H1 (cell line): Measurements from ENCODE around the gene DCDC2C. TPM values are rescaled to one million over a fixed set of nuclear protein-coding genes. Genes with fewer than 3 reads are reported as not detected.

Source experiments
- CTCF ChIA-PET: fragments of 300-600 bp; sonication (Branson Sonifier 250); formaldehyde crosslinking; loops from one replicate; lab custom pipeline; 2021; ENCODE audit not compliant: partially characterized antibody; lab: Charles Lee
- POLR2A ChIA-PET: fragments of 300-600 bp; sonication (Branson Sonifier 250); formaldehyde crosslinking; loops from one replicate; lab custom pipeline; 2021; ENCODE audit warnings: inconsistent platforms; ENCODE audit not compliant: partially characterized antibody; lab: Charles Lee
- DNase-seq, 2 experiments: peaks; one replicate each; pipeline versions ENCODE4 v3.0.0 to v3.0.0-alpha.2; 2010 to 2022; ENCODE audit warnings: low spot score in 2 of 2, low read depth in 1 of 2, mixed read lengths in 1 of 2
- FAIRE-seq: peaks from 2 replicates; lab custom pipeline; 2011; peaks lifted over from hg19 to GRCh38; lab: Jason Lieb, UNC
- H2AFZ ChIP-seq: 2 replicates; pipeline ENCODE4 v1.8.1; 2012; ENCODE audit warnings: low read length, inconsistent platforms
- H2AK5ac ChIP-seq: 2 replicates; pipeline ENCODE4 v1.6.1; 2013; ENCODE audit warnings: low read depth, low read length
- H2BK120ac ChIP-seq: replicated peaks from 2 replicates; pipeline ENCODE3; 2013; ENCODE audit warnings: low read depth, low read length, inconsistent platforms
- H2BK12ac ChIP-seq: 2 replicates; pipeline ENCODE4 v1.6.1; 2013; ENCODE audit warnings: low read depth, low read length
- H2BK15ac ChIP-seq: 2 replicates; pipeline ENCODE4 v1.6.1; 2013; ENCODE audit warnings: low read length
- H2BK20ac ChIP-seq: 2 replicates; pipeline ENCODE4 v1.6.1; 2013; ENCODE audit warnings: low read length
- H2BK5ac ChIP-seq: 2 replicates; pipeline ENCODE4 v1.6.1; 2013; ENCODE audit warnings: low read depth, low read length
- H3K14ac ChIP-seq: 2 replicates; pipeline ENCODE4 v1.6.1; 2013; ENCODE audit warnings: inconsistent platforms; ENCODE audit not compliant: insufficient read length
- H3K18ac ChIP-seq: 2 replicates; pipeline ENCODE4 v1.6.1; 2013; ENCODE audit warnings: low read length; ENCODE audit errors: extremely low read depth
- H3K23ac ChIP-seq: 2 replicates; pipeline ENCODE4 v1.6.1; 2013; ENCODE audit warnings: inconsistent platforms; ENCODE audit not compliant: insufficient read length
- H3K23me2 ChIP-seq: 2 replicates; pipeline ENCODE4 v1.6.1; 2013; ENCODE audit warnings: low read depth, low read length
- H3K27ac ChIP-seq: 2 replicates; pipeline ENCODE4 v1.6.1; 2011; ENCODE audit warnings: low read depth, low read length, inconsistent platforms
- H3K27me3 ChIP-seq, 4 experiments: replicated peaks in 1 of 4; 1 replicate in 1 of 4; 2 replicates in 3 of 4; pipeline versions ENCODE4 v1.6.1 to v1.8.1; 2011 to 2013; ENCODE audit warnings: low read length in 3 of 4, mild to moderate bottlenecking in 3 of 4, inconsistent platforms in 2 of 4, mixed read lengths in 2 of 4, moderate library complexity in 1 of 4; ENCODE audit not compliant: control insufficient read depth in 3 of 4, insufficient read depth in 3 of 4; ENCODE audit errors: extremely low read depth in 1 of 4
- H3K36me3 ChIP-seq, 4 experiments: 2 replicates each; pipeline versions ENCODE4 v1.6.1 to v1.8.1; 2011 to 2013; ENCODE audit warnings: mild to moderate bottlenecking in 4 of 4, low read length in 3 of 4, moderate library complexity in 2 of 4, control low read depth in 1 of 4, inconsistent platforms in 1 of 4; ENCODE audit not compliant: insufficient read depth in 4 of 4, control insufficient read depth in 2 of 4
- H3K4ac ChIP-seq: replicated peaks from 2 replicates; pipeline ENCODE3; 2013; ENCODE audit warnings: low read length, low read depth, mixed read lengths, inconsistent platforms; ENCODE audit not compliant: insufficient read length
- H3K4me1 ChIP-seq, 4 experiments: replicated peaks in 1 of 4; 1 replicate in 1 of 4; 2 replicates in 3 of 4; pipeline versions ENCODE4 v1.6.1 to v1.8.1; 2011 to 2013; ENCODE audit warnings: low read length in 3 of 4, inconsistent platforms in 2 of 4, mixed read lengths in 1 of 4; ENCODE audit not compliant: insufficient read depth in 4 of 4, control insufficient read depth in 3 of 4
- H3K4me2 ChIP-seq, 2 experiments: 2 replicates each; pipeline versions ENCODE4 v1.6.1 to v1.8.1; 2011 to 2013; ENCODE audit warnings: low read depth in 2 of 2, low read length in 2 of 2, control low read depth in 1 of 2, inconsistent platforms in 1 of 2, mild to moderate bottlenecking in 1 of 2; ENCODE audit not compliant: insufficient read depth in 1 of 2
- H3K4me3 ChIP-seq, 4 experiments: fragments of 200-600, 300-600 bp in 1 of 4; sonication (generic), shearing (Covaris generic), sonication (Bioruptor Twin) in 1 of 4; 2 replicates each; pipeline versions ENCODE4 v1.5.1 to v1.8.1; 2011 to 2016; ENCODE audit warnings: low read length in 4 of 4, low read depth in 3 of 4, control low read depth in 2 of 4, inconsistent platforms in 2 of 4, mild to moderate bottlenecking in 2 of 4, mixed read lengths in 1 of 4, moderate library complexity in 1 of 4; ENCODE audit not compliant: insufficient read depth in 2 of 4; ENCODE audit errors: extremely low read depth in 1 of 4
- H3K56ac ChIP-seq: replicated peaks from 2 replicates; pipeline ENCODE3; 2013; ENCODE audit warnings: low read depth, mild to moderate bottlenecking, mixed read lengths, low read length, inconsistent platforms; ENCODE audit not compliant: insufficient read length
- H3K79me1 ChIP-seq: 2 replicates; pipeline ENCODE4 v1.6.1; 2013; ENCODE audit warnings: low read depth, low read length, control low read depth
- H3K79me2 ChIP-seq, 2 experiments: 2 replicates each; pipeline versions ENCODE4 v1.6.1 to v1.8.1; 2012 to 2013; ENCODE audit warnings: low read length in 2 of 2, mild to moderate bottlenecking in 2 of 2, inconsistent platforms in 1 of 2; ENCODE audit not compliant: insufficient read depth in 2 of 2, control insufficient read depth in 1 of 2
- H3K9ac ChIP-seq, 4 experiments: replicated peaks in 1 of 4; 1 replicate in 1 of 4; 2 replicates in 3 of 4; pipeline versions ENCODE4 v1.6.1 to v1.8.1; 2011 to 2013; ENCODE audit warnings: low read depth in 3 of 4, low read length in 3 of 4, control low read depth in 2 of 4, mild to moderate bottlenecking in 2 of 4, moderate library complexity in 2 of 4, inconsistent platforms in 1 of 4; ENCODE audit errors: extremely low read depth in 1 of 4
- H3K9me3 ChIP-seq, 2 experiments: 2 replicates each; pipeline versions ENCODE4 v1.6.1 to v1.8.1; 2012 to 2013; ENCODE audit warnings: mild to moderate bottlenecking in 2 of 2, moderate library complexity in 2 of 2, control low read depth in 1 of 2, inconsistent platforms in 1 of 2, low read depth in 1 of 2, low read length in 1 of 2, mixed read lengths in 1 of 2; ENCODE audit not compliant: insufficient read depth in 2 of 2
- H4K20me1 ChIP-seq, 2 experiments: replicated peaks in 1 of 2; 2 replicates each; pipeline versions ENCODE3 to v1.8.1; 2011 to 2013; ENCODE audit warnings: inconsistent platforms in 2 of 2, low read length in 2 of 2, mild to moderate bottlenecking in 1 of 2; ENCODE audit not compliant: insufficient read depth in 2 of 2, control insufficient read depth in 1 of 2
- H4K5ac ChIP-seq: 2 replicates; pipeline ENCODE4 v1.6.1; 2013; ENCODE audit warnings: low read length, low read depth, mixed read lengths, inconsistent platforms; ENCODE audit not compliant: insufficient read length
- H4K8ac ChIP-seq: 2 replicates; pipeline ENCODE4 v1.8.0; 2013; ENCODE audit warnings: mild to moderate bottlenecking, moderate library complexity, low read length, inconsistent platforms; ENCODE audit not compliant: insufficient read depth; ENCODE audit errors: extremely low read depth
- H4K91ac ChIP-seq: replicated peaks from 2 replicates; pipeline ENCODE3; 2013; ENCODE audit warnings: low read length, mixed read lengths, inconsistent platforms; ENCODE audit not compliant: insufficient read length
- CBX8 ChIP-seq: fragments of 300-800, 300-1000 bp; sonication (generic); IDR thresholded peaks from 2 replicates; pipeline ENCODE4 v1.7.1; 2016; ENCODE audit warnings: low read depth, low read length, borderline replicate concordance
- KDM1A ChIP-seq: fragments of 200-600, 300-600 bp; sonication (generic); IDR thresholded peaks from 2 replicates; pipeline ENCODE4 v1.7.1; 2016; ENCODE audit warnings: mild to moderate bottlenecking, low read length, borderline replicate concordance
- POLR2A ChIP-seq, 2 experiments: IDR thresholded peaks; 1 replicate in 1 of 2; 2 replicates in 1 of 2; pipeline ENCODE4 v1.6.1; 2011; ENCODE audit warnings: low read depth in 2 of 2, low read length in 2 of 2, mild to moderate bottlenecking in 2 of 2; ENCODE audit errors: control extremely low read depth in 1 of 2
- RAD21 ChIP-seq, 2 experiments: IDR thresholded peaks in 1 of 2; conservative IDR thresholded peaks in 1 of 2; 2 replicates each; pipeline ENCODE4 v1.6.1; 2011; ENCODE audit warnings: low read depth in 2 of 2, low read length in 2 of 2, improper control_type of control experiment in 1 of 2, inconsistent platforms in 1 of 2, mild to moderate bottlenecking in 1 of 2, moderate library complexity in 1 of 2
- SIX5 ChIP-seq: IDR thresholded peaks from 2 replicates; pipeline ENCODE4 v1.6.1; 2011; ENCODE audit warnings: mild to moderate bottlenecking, low read depth, low read length
- SP1 ChIP-seq: IDR thresholded peaks from 2 replicates; pipeline ENCODE4 v1.6.1; 2011; ENCODE audit warnings: low read depth, low read length
- SP2 ChIP-seq: IDR thresholded peaks from 2 replicates; pipeline ENCODE4 v1.6.1; 2012; ENCODE audit warnings: mild to moderate bottlenecking, low read length, inconsistent platforms
- SP4 ChIP-seq: IDR thresholded peaks from 2 replicates; pipeline ENCODE4 v1.6.1; 2012; ENCODE audit warnings: low read length, inconsistent platforms
- TCF12 ChIP-seq: IDR thresholded peaks from 2 replicates; pipeline ENCODE4 v1.6.1; 2011; ENCODE audit warnings: low read depth, mild to moderate bottlenecking, low read length
- WGBS, 2 experiments: shearing (Covaris generic) in 1 of 2; methylation state at CpG; one replicate each; pipeline versions ENCODE4 v1.1.6 to v1.1.7; 2013 to 2015; ENCODE audit warnings: low lambda C conversion rate in 2 of 2, mixed read lengths in 2 of 2, inconsistent platforms in 1 of 2, low coverage in 1 of 2, missing lambda C conversion rate in 1 of 2; ENCODE audit not compliant: insufficient replicate concordance in 2 of 2, insufficient coverage in 1 of 2, insufficient read length in 1 of 2; ENCODE audit errors: extremely low coverage in 1 of 2, missing lambda C conversion rate in 1 of 2; 5-methylcytosine and 5-hydroxymethylcytosine counted together
- polyA plus RNA-seq, 7 experiments: library from polyadenylated mRNA; depleted of rRNA in 3 of 7; stranded (reverse) in 5 of 7; unstranded in 2 of 7; fragments of >200 nt in 5 of 7; fragments of 200-250 nt in 2 of 7; gene quantifications; 1 replicate in 5 of 7; 2 replicates in 1 of 7; 4 replicates in 1 of 7; pipeline versions ENCODE4 v1.2.1 to v1.2.3, GENCODE V29; 2011 to 2013; ENCODE audit warnings: missing spikeins in 2 of 7, mixed read lengths in 2 of 7
- total RNA-seq: library from RNA; stranded (reverse); fragmentation: NEBNext Ultra II Directional; extraction: Animal tissue kit (Norgen Biotek cat#: 25700); gene quantifications from 2 replicates; pipeline ENCODE4 v1.2.1, GENCODE V29; 2021
- TF ChIP-seq, protein P1 (sequence below): IDR thresholded peaks from 2 replicates; pipeline ENCODE4 v1.6.1; 2012; ENCODE audit warnings: low read length, inconsistent platforms
- TF ChIP-seq, protein P2 (sequence below): IDR thresholded peaks from 2 replicates; pipeline ENCODE4 v1.6.1; 2012; ENCODE audit warnings: inconsistent platforms

The DCDC2C gene
- total and polyA plus RNA-seq, 2 of the 8 experiments (the other 6 are each of a cell fraction or from before 2014, with no cell fraction given), result 0.50 TPM; not detected in 1

GRCh38 chr2:3725458-3726250 is 22.3 kb downstream of the DCDC2C start:
- no peak overlapping the region for H2BK20ac ChIP-seq
- no peak overlapping the region for H2BK5ac ChIP-seq
- no peaks in the 10 kb centered on the region for H3K79me1 ChIP-seq
- no peak overlapping the region for H2BK120ac ChIP-seq
- H3K4me1 ChIP-seq, result peaks cover 3 to 8% (median 5%) of the 10 kb centered on the region in 4 experiments; a peak in 6 of 7 replicates
- no peak overlapping the region for H4K8ac ChIP-seq
- H4K5ac ChIP-seq, result no peak overlapping the region
- H3K27ac ChIP-seq, result no peak overlapping the region
- H3K18ac ChIP-seq, result no peak overlapping the region
- no peak overlapping the region for H3K14ac ChIP-seq
- FAIRE-seq, result no peak
- no peak overlapping the region for H3K4ac ChIP-seq
- no peak overlapping the region for H3K4me2 ChIP-seq
- H3K23me2 ChIP-seq, result peaks cover 2% of the 10 kb centered on the region; the same call in 1 of the 2 replicates
- H3K4me3 ChIP-seq, result no peak overlapping the region
- no peak overlapping the region for H2BK12ac ChIP-seq
- no peaks in the 10 kb centered on the region for H3K79me2 ChIP-seq
- no peak overlapping the region for H3K9ac ChIP-seq
- 80% methylated on average over 21 of the region's 23 CpGs; no CpG with 5 or more reads in 1 of the 2 experiments for WGBS, 2 experiments
- H3K36me3 ChIP-seq, result no peaks in the 10 kb centered on the region
- H3K23ac ChIP-seq, result no peak overlapping the region
- ChIA-PET CTCF (interaction anchor here (0.5 to 10.1 kb wide), 4 partner anchors 14 to 80 kb away, joined by 3 to 79 read pairs (median 10); no protein-coding TSS in a partner anchor), POLR2A (no interaction called here)
- H3K56ac ChIP-seq, result no peak overlapping the region
- H3K27me3 ChIP-seq, result no peaks in the 10 kb centered on the region; a peak in 1 of 7 replicates
- H2BK15ac ChIP-seq, result no peak overlapping the region
- H4K20me1 ChIP-seq, result no peaks in the 10 kb centered on the region
- H2AK5ac ChIP-seq, result no peak overlapping the region
- DNase-seq, result no peak
- H4K91ac ChIP-seq, result no peak overlapping the region
- H2AFZ ChIP-seq, result no peak overlapping the region
- no peaks in the 10 kb centered on the region for H3K9me3 ChIP-seq
- TF ChIP-seq SIX5 (no peak), POLR2A (IDR thresholded peaks at IDR 0.05; ENCODE audit: control extremely low read depth in 1 of 2, low read depth in 2 of 2, low read length in 2 of 2) (no peak), SP1 (no peak), KDM1A (no peak), TCF12 (no peak), CBX8 (no peak), RAD21 (IDR thresholded peaks at IDR 0.05 in 1 of 2, conservative IDR thresholded peaks at IDR 0.05 in 1 of 2; ENCODE audit: low read depth in 2 of 2, low read length in 2 of 2) (no peak), SP2 (no peak), SP4 (no peak)
- TF ChIP-seq, protein P1, sequence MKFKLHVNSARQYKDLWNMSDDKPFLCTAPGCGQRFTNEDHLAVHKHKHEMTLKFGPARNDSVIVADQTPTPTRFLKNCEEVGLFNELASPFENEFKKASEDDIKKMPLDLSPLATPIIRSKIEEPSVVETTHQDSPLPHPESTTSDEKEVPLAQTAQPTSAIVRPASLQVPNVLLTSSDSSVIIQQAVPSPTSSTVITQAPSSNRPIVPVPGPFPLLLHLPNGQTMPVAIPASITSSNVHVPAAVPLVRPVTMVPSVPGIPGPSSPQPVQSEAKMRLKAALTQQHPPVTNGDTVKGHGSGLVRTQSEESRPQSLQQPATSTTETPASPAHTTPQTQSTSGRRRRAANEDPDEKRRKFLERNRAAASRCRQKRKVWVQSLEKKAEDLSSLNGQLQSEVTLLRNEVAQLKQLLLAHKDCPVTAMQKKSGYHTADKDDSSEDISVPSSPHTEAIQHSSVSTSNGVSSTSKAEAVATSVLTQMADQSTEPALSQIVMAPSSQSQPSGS, result no peak
- TF ChIP-seq, protein P2, sequence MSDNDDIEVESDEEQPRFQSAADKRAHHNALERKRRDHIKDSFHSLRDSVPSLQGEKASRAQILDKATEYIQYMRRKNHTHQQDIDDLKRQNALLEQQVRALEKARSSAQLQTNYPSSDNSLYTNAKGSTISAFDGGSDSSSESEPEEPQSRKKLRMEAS, result no peak
